Muscle layer of duodenum (tissue), 2 donors: Measurements from ENCODE around the gene ERFE.
"Not testable (repeated sequence)": the region's sequence is repeated elsewhere in the genome, so short reads cannot be mapped to it uniquely, and the experiment has no call there.

ENCODE experiments used
- H3K27ac ChIP-seq: one replicate; pipeline ENCODE4 v1.7.0; 2013; ENCODE audit warnings: mild to moderate bottlenecking, low read length
- H3K27me3 ChIP-seq: one replicate; pipeline ENCODE4 v1.7.0; 2013; ENCODE audit warnings: low read depth, mild to moderate bottlenecking, control low read depth, low read length
- H3K36me3 ChIP-seq, 2 donors: one replicate each; pipeline ENCODE4 v1.7.0; 2013; ENCODE audit warnings: low read length in 2 of 2, control low read depth in 1 of 2, mild to moderate bottlenecking in 1 of 2; ENCODE audit not compliant: insufficient read depth in 2 of 2, control insufficient read depth in 1 of 2
- H3K4me1 ChIP-seq, 2 donors: one replicate each; pipeline ENCODE4 v1.7.0; 2013; ENCODE audit warnings: low read length in 2 of 2, mild to moderate bottlenecking in 2 of 2, control low read depth in 1 of 2, moderate library complexity in 1 of 2; ENCODE audit not compliant: insufficient read depth in 2 of 2, control insufficient read depth in 1 of 2
- H3K4me3 ChIP-seq, 2 donors: one replicate each; pipeline ENCODE4 v1.7.0; 2013; ENCODE audit warnings: low read length in 2 of 2, low read depth in 1 of 2, mild to moderate bottlenecking in 1 of 2
- H3K9me3 ChIP-seq, 2 donors: one replicate each; pipeline ENCODE4 v1.7.0; 2013; ENCODE audit warnings: low read length in 2 of 2, control low read depth in 1 of 2, mild to moderate bottlenecking in 1 of 2; ENCODE audit not compliant: control insufficient read depth in 1 of 2
- donor health status: healthy.

Gene ERFE, protein sequence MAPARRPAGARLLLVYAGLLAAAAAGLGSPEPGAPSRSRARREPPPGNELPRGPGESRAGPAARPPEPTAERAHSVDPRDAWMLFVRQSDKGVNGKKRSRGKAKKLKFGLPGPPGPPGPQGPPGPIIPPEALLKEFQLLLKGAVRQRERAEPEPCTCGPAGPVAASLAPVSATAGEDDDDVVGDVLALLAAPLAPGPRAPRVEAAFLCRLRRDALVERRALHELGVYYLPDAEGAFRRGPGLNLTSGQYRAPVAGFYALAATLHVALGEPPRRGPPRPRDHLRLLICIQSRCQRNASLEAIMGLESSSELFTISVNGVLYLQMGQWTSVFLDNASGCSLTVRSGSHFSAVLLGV

DNA sequence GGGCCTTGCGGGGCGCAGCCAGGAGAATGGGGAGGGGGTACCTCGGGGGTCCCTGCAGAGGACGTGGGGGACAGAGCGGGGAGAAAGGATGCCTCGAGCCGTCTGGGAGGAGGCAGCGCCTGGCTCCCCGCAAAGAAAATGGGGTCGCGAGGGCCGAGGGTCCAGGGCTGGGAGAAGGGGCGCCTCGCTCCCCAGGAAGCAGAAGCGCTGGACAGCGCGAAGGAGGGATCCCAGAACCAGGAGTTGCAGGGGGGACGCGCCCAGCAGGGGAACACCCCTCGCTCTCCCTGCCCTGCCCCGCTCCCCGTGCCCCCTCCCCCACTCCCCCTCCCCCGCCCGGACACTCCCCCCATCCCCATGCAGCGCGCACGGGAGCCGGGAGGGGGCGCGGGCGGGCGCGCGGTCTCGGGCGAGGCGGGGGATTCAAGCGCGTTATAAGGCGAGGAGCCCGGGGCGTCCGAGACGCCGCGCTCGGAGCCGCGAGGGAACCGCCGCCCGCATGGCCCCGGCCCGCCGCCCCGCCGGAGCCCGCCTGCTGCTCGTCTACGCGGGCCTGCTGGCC is at the start of gene ERFE:
Gene ERFE, plus strand, starts transcription at position 462 of the 562 bp plus-strand sequence. Its CDS starts 38 bp downstream, at position 500.
- Histone ChIP-seq H3K4me3 (peak within 1 kb of the TSS in 1 of 2 donors; percentile 40), H3K4me1 (peaks cover 0 to 21% of the 10 kb centered on the region in 2 donors), H3K27ac (no peak within 1 kb of the TSS), H3K27me3 (peaks cover 21% of the 10 kb centered on the region), H3K36me3 (no peaks in the 10 kb centered on the region), H3K9me3 (no peaks in the 10 kb centered on the region)

DNA sequence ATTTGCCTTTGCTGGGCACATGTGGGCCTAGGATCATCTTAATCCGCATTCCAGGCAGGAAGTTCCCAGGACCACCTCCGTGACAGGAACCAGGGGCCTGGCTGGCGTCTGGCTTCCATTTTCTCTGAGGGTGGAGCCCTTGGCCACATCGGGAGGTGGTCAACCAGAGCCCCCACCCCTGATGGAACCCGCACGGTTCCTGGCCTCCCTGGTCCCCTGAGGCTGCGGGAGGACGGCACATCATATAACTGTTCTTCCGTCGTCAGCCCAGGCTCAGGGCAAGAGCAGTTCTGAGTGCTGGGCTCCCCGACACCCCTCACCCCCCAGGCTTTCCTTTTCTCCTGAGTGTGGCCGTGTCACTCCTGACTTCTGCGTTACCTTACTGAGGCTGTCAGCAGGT is 45.2 kb upstream of the ERFE start:
- no peak overlapping the region for H3K27ac ChIP-seq

DNA sequence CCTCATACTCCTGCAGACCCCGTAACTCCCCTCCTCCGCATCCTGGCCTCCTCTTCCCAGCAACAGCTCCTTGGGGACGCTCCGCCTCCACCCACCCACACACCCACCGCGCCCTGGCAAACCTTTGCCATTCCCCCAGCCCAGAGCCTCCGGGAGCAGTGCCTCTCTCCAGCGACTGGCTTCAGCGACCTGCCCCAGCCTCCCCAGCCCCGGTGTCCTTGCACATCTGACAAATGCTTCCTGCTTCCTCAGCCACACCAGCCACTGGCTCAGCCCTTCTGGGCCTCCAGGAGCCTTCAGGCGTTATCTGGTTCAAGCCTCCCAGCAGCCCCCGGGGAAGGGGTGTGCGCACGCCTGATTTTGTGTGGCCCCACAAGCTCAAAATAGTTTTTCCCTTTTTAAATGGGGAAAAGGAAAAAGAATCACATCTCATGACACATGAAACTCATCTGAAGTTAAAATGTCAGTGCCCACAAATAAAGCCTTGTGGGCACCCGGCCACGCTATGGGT is 44.4 kb upstream of the ERFE start:
- Histone ChIP-seq H3K4me1 (no peaks in the 10 kb centered on the region), H3K4me3 (no peak overlapping the region), H3K27ac (no peak overlapping the region), H3K36me3 (no peaks in the 10 kb centered on the region), H3K27me3 (no peaks in the 10 kb centered on the region), H3K9me3 (peaks cover 0 to 5% of the 10 kb centered on the region in 2 donors)

More for the DNA sequence above, 45.2 kb upstream of the ERFE start:
- H3K36me3 ChIP-seq = no peaks in the 10 kb centered on the region
- H3K4me1 ChIP-seq = no peaks in the 10 kb centered on the region
- H3K27me3 ChIP-seq = no peaks in the 10 kb centered on the region
- H3K9me3 ChIP-seq = peaks cover 0 to 5% of the 10 kb centered on the region in 2 donors
- H3K4me3 ChIP-seq = no peak overlapping the region

DNA sequence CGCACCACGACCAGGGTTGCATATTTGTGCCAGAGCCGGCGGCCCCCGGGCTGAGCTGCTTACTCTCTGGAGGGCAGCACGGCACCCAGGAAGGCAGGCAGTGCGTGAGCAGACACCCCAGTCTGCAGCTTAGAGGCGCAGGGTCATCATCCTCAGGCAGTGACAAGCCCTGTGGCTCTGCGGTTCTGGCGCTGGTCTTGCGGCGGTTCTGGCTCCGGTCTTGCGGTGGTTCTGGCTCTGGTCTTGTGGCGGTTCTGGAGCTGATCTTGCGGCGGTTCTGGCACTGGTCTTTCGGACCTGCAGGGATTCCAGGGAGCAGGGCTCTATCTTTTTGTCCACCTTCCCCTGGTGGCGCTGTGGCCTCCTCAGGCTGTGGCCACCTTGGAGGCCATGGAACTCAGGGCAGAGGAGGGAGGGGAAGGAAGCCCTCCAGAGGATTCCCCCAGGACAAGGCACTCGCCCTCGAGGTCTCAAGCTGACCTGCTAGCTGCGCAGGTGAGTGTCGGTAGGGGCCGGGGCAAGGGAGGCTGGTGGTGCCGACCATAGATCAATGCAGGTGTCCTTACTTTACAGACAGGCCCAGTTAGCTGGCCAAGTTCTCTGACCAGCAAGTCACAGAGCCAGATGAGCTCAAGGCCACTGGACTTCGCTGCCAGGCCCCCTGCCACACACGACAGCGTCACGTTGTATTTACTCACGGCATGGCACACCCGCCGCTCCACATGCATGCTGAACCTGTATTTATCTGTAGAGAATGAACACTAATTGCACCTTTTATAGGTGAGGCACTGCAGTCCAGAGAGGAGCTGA is 43.7 kb upstream of the ERFE start:
- H3K9me3 ChIP-seq = peaks cover 0 to 5% of the 10 kb centered on the region in 2 donors
- H3K27me3 ChIP-seq = no peaks in the 10 kb centered on the region
- no peak overlapping the region for H3K27ac ChIP-seq
- H3K4me3 ChIP-seq = no peak overlapping the region
- no peaks in the 10 kb centered on the region for H3K36me3 ChIP-seq
- no peaks in the 10 kb centered on the region for H3K4me1 ChIP-seq

DNA sequence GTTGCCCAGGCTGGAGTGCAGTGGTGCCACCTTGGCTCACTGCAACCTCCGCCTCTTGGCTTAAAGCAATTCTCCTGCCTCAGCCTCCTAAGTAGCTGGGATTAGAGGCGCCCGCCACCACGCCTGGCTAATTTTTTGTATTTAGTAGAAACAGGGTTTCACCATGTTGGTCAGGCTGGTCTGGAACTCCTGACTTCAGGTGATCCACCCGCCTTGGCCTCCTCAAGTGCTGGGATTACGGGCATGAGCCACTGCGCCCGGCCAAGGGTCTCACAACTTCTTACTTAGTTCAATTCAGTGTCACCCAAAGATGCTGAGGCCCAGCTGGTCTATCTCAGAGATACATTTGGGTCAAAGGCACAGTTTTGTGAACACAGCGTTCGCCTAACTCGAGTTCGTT is 43.1 kb upstream of the ERFE start:
- not testable (repeated sequence) for H3K4me1 ChIP-seq, H3K9me3 ChIP-seq, H3K27me3 ChIP-seq, H3K36me3 ChIP-seq, H3K4me3 ChIP-seq, H3K27ac ChIP-seq

DNA sequence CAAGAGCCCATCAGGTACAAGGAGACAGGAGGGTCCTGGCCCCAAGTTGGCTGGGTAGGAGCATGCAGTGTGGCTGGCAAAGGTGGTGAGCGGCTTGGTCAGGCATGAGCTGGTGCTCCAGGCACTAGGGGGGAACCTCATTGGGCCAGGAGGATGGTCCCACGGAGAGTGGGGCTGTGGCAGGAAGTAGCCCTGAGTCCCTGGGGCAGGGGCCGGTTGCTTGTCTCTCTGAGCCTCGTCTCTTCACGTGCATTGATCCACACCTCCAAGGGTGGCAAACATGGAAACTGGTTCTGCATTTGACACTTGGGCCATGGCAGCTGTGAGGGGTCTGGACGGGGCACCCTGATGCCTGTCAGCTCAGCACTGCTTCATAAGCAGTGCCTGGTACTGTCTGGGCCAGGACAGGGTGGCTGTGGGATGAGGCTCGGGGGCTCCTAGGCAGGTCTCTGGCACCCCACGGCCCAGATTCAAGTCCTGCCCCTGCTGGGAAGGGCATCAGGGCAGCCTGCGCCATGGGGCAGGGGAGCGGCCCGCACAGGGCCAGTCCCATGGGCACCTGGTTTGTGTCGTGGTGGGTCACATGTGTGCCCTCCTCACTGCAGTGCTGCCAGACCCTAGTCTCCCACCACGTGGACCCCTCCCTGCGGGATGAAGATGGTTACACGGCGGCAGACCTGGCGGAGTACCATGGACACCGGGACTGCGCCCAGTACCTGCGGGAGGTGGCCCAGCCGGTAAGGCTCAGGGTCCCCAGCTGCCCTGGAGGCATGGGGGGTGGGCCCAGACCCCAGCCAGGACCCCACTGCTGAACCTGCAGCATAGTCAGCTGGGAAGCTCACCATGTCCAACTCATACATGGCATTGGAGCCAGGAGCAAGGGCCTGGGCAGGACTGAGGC is 42.2 kb upstream of the ERFE start:
- Histone ChIP-seq H3K36me3 (no peaks in the 10 kb centered on the region), H3K4me1 (no peaks in the 10 kb centered on the region), H3K27me3 (no peaks in the 10 kb centered on the region), H3K9me3 (peaks cover 0 to 5% of the 10 kb centered on the region in 2 donors), H3K4me3 (no peak overlapping the region), H3K27ac (no peak overlapping the region)

DNA sequence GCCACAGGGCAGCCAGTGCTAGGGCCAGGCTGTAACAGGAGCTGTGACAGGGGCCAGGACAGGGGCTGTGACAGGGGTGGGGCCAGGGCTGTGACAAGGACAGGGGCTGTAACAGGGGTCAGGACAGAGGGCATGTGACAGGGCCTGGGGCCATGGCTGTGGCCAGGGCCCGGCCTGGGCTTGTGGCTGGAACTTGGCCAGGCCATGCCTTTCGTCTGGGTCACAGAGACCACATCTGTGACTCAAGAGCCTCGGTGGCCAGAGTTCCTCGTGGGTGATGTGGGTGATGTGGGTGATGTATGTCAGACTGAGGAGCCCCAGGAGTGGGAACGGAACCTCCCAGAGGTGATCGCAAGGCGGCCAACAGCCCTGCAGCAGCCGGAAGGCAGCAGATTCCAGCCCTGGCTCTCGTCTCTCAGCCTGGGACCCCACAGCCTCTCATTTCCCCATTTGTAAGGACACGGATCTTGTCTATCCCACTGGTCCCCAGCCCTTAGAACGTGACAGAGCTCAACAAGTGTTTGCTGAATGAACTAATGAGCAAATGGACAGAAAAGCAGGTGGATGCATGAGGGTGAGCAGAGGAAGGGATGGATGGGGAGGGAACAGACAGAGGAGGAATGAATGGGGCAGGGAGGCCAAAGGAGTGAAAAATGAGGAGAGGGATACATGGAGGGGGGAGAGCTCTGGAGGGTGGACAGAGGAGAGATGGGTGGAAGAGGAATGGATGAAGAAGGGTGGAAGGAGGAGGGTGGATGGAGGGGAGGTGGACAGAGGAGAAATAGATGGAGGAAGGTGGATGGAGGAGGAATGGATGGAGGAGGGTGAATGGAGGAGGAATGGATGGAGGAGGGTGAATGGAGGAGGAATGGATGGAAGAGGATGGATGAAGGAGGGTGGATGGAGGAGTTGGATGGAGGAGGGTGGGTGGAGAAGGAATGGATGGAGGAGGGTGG is 41.3 kb upstream of the ERFE start:
- Histone ChIP-seq H3K9me3 (peaks cover 0 to 5% of the 10 kb centered on the region in 2 donors), H3K4me1 (no peaks in the 10 kb centered on the region), H3K27me3 (no peaks in the 10 kb centered on the region), H3K27ac (no peak overlapping the region), H3K4me3 (no peak overlapping the region), H3K36me3 (no peaks in the 10 kb centered on the region)

DNA sequence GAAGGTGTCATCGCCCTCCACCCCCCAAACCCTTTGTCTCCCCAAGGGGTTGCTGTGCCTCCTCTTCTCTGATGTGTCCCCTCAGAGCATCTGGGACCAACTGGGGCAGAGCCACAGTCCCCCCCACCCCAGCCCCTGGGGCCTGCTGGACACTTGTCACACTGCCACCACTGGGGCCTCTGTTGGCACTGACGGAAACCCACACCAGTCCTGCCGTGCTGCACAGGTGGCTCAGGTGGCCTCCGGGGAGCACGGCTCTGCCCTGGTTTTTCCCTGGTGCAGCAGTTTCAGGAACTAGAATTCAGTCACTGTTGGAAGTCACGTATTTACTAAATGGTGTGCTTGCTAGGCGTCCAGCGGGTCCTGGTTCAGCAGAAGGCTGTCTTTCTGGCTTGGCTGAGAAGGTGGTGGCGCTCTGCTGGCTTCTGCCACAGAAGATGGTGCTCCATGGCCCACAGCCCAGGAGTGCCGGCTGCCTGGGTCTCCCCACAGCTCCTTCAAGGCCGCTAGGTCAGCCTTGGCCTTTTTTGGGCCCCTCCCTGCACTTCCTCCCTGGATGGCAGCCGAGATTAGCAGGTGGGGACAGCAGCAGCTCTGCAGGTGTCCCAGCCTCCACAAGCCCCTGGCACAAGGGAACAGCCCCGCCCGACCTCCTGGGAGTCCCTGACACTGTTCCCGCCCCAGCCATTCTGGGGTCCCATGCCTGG is 38.9 kb upstream of the ERFE start:
- H3K4me1 ChIP-seq = no peaks in the 10 kb centered on the region
- no peaks in the 10 kb centered on the region for H3K9me3 ChIP-seq
- no peaks in the 10 kb centered on the region for H3K27me3 ChIP-seq
- no peak overlapping the region for H3K4me3 ChIP-seq
- no peaks in the 10 kb centered on the region for H3K36me3 ChIP-seq
- H3K27ac ChIP-seq = no peak overlapping the region

DNA sequence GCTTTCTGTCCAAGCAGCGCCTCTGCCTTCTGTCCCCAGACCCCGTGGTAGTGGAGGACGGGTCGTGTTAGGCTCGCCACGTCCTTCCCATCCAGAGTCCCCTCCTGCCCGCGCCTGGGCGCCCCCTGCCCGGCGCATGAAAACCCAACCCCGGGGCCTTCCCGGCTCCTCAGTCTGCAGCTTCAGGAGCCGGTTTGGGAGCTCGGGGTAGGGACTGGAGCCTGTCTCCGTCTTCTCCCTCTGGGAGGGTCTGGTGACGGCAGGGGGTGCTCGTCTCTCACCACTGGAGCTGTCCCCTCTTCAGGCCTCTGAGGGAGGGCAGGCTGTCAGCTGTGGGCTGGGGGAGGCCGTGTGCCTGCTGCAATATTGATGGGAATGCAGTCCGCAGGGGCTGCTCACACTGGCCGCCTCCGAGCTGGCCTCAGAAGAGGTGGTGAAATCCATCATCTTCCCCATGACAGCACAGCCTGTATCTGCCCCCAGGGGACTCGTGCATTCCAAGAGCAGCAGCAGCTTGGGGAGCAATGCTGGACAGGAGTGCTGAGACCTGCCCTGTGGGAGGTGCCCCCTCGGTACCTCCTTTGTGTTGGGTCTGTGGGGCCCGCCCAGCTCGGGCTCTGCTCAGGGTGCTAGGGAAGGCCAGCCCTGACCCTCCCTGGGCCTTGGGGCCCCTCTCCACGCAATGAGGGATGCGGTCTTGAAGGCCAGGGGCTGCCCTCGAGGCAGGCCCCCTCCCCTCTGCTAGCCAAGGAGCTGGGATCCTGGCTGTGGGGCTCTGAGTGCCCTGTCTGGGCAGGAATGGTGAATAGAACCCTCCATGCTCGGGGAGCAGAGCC is 38.1 kb upstream of the ERFE start:
- Histone ChIP-seq H3K36me3 (no peaks in the 10 kb centered on the region), H3K4me1 (no peaks in the 10 kb centered on the region), H3K27me3 (no peaks in the 10 kb centered on the region), H3K4me3 (no peak overlapping the region), H3K27ac (no peak overlapping the region), H3K9me3 (no peaks in the 10 kb centered on the region)
